Measurements from ENCODE around the gene OTULINL.

DNA sequence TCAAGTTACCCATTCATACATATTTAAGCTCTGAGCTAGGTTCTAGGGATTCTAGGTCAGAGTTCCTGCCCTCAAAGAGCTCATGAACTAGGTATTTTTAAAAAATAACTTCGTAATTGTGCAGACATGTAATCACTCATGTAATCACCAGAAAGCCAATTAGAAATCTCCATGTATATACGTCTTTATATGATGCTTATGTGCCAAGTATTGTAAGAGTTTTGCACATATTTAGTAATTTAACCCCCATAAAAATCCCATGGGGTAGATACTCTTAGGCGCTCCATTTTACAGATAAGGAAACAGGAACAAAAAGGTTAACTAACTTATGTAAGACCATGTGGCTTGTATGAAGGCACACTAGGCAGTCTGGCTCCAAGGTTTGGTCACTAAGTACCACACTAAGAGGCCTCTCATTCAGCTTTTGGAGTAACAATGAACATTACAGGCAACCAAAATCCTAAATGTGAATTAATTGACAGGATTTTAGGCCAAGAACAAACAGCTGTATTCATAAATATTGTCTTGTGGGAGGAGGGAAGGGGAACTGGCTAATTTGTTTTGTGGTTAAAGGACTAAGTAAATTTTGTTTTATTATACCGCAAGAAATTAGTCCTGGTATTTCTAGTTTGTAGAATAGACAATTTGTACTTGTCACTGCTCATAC, 1.7 kb upstream of the OTULINL start:
- no peak for TF ChIP-seq CTCF (conservative IDR thresholded peaks at IDR 0.05 in 1 of 2, IDR thresholded peaks at IDR 0.05 in 1 of 2; ENCODE audit: low read depth in 1 of 2, low read length in 2 of 2)
- no peak for TF ChIP-seq EZH2 (IDR thresholded peaks at IDR 0.05; ENCODE audit: low read length, missing control alignments)

Measured in fibroblast of lung (primary cell).